ENCODE results near the gene PICK1. TPM values are rescaled to one million over a fixed set of nuclear protein-coding genes. Genes with fewer than 3 reads are reported as not detected.

PICK1 gene
- total RNA-seq, 1 donor from 2014 or later = 22.9 TPM

DNA sequence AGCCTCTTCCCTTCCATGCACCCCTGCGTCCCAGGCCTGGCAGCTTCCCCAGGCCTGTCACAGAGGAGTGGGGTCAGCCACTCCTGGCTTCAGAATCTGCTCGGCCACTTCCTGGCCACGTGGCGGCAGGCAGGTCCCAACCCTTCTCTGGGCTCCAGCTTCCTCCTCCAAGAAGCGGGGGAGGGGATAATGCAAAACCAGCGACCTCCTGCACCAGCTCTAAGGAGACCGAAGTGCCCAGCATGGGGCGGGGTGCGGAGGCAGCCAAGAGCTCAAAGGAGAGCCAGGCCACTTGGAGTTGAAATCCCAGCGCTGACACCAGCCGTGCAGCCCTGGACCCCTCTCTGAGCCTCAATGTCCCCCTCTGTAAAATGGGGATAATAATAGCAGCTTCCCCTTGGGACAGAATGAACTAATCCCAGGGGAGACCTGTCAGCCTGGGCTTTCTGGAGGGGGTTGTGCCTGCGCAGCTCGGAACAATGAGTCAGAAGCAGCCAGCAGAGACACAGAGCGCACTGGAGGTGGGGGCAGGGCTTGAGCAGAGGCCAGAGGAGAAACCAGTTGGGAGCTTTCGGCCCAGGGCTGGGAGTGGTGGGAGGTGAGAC is 22.8 kb upstream of the PICK1 start:
- FAIRE-seq = peak; percentile 32

DNA sequence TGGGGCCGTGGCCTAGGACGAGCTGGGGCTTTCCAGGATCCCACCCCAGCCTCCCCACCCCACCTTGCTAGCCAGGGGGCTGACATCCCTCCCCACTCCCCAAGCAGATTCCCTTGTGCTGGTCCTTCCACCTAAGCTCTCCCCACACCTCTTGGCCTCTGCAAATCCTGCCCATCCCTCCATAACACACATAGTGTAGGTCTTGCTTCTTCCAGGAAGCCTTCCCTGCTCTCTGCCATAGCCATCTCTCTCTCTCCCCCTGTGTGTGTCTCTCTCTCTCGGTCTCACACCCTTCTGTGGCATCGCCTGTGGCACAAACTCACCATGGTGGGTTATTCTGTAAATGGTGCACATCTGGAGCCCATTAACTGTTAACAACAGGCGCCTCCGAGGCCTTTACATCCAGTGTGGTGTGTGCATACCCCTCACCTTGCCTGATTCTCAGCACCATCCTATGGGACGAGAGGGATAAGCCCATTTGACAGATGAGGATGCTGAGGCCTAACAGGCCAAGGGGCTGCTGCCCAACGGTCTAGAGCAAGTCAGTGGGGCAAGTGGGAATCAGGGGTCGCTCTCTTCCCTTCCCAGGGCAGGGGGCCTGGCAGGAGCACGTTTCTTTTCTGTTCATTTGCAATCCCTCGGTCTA is 22.2 kb upstream of the PICK1 start:
- no peak for TF ChIP-seq EZH2 (IDR thresholded peaks at IDR 0.05; ENCODE audit: insufficient read depth, low read length)
- TF ChIP-seq, protein P1, sequence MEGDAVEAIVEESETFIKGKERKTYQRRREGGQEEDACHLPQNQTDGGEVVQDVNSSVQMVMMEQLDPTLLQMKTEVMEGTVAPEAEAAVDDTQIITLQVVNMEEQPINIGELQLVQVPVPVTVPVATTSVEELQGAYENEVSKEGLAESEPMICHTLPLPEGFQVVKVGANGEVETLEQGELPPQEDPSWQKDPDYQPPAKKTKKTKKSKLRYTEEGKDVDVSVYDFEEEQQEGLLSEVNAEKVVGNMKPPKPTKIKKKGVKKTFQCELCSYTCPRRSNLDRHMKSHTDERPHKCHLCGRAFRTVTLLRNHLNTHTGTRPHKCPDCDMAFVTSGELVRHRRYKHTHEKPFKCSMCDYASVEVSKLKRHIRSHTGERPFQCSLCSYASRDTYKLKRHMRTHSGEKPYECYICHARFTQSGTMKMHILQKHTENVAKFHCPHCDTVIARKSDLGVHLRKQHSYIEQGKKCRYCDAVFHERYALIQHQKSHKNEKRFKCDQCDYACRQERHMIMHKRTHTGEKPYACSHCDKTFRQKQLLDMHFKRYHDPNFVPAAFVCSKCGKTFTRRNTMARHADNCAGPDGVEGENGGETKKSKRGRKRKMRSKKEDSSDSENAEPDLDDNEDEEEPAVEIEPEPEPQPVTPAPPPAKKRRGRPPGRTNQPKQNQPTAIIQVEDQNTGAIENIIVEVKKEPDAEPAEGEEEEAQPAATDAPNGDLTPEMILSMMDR (IDR thresholded peaks at IDR 0.05; ENCODE audit: insufficient read depth, low read depth, low read length) = no peak
- Histone ChIP-seq H3K79me2 (ENCODE audit: insufficient read depth, low read length) (no peaks in the 10 kb centered on the region), H4K20me1 (ENCODE audit: insufficient read depth, low read length) (no peaks in the 10 kb centered on the region), H3K27ac (ENCODE audit: low read depth, low read length) (peak overlapping the region; percentile 71), H3K9me3 (ENCODE audit: insufficient read depth, low read depth, low read length) (no peaks in the 10 kb centered on the region), H3K9ac (ENCODE audit: low read length) (peak overlapping the region; percentile 49), H2AFZ (ENCODE audit: low read depth, low read length) (peak overlapping the region; percentile 58), H3K4me1 (ENCODE audit: insufficient read depth, low read length) (peaks cover 42% of the 10 kb centered on the region), H3K36me3 (ENCODE audit: insufficient read depth, low read length) (no peaks in the 10 kb centered on the region), H3K4me3 (ENCODE audit: insufficient read depth, low read depth, low read length) (no peak overlapping the region), H3K4me2 (ENCODE audit: low read length) (peak overlapping the region; percentile 69), H3K27me3 (ENCODE audit: insufficient read depth, low read length) (no peaks in the 10 kb centered on the region)
- H3K4me1 Mint-ChIP-seq (ENCODE audit: low read depth, unreplicated experiment) = peaks cover 28% of the 10 kb centered on the region
- H3K9me3 Mint-ChIP-seq (ENCODE audit: unreplicated experiment) = no peaks in the 10 kb centered on the region
- H3K36me3 Mint-ChIP-seq (ENCODE audit: low read depth, unreplicated experiment) = no peaks in the 10 kb centered on the region
- FAIRE-seq (no peak), DNase-seq (ENCODE audit: low read depth) (no peak)
- no peaks in the 10 kb centered on the region for H3K27me3 Mint-ChIP-seq (ENCODE audit: low read depth, unreplicated experiment)
- H3K27ac Mint-ChIP-seq (ENCODE audit: unreplicated experiment) = peak overlapping the region; percentile 55
- H3K4me3 Mint-ChIP-seq (ENCODE audit: unreplicated experiment) = no peak overlapping the region

More for the DNA sequence above, 22.8 kb upstream of the PICK1 start:
- H3K36me3 Mint-ChIP-seq (ENCODE audit: low read depth, unreplicated experiment) = no peaks in the 10 kb centered on the region
- Histone ChIP-seq H3K79me2 (ENCODE audit: insufficient read depth, low read length) (no peaks in the 10 kb centered on the region), H2AFZ (ENCODE audit: low read depth, low read length) (peak overlapping the region; percentile 67), H4K20me1 (ENCODE audit: insufficient read depth, low read length) (no peaks in the 10 kb centered on the region), H3K36me3 (ENCODE audit: insufficient read depth, low read length) (no peaks in the 10 kb centered on the region), H3K27ac (ENCODE audit: low read depth, low read length) (peak overlapping the region; percentile 71), H3K4me1 (ENCODE audit: insufficient read depth, low read length) (peaks cover 42% of the 10 kb centered on the region), H3K9ac (ENCODE audit: low read length) (peak overlapping the region; percentile 66), H3K27me3 (ENCODE audit: insufficient read depth, low read length) (no peaks in the 10 kb centered on the region), H3K4me2 (ENCODE audit: low read length) (peak overlapping the region; percentile 69), H3K4me3 (ENCODE audit: insufficient read depth, low read depth, low read length) (no peak overlapping the region), H3K9me3 (ENCODE audit: insufficient read depth, low read depth, low read length) (no peaks in the 10 kb centered on the region)
- TF ChIP-seq EZH2 (IDR thresholded peaks at IDR 0.05; ENCODE audit: insufficient read depth, low read length) = no peak
- TF ChIP-seq, protein P1 (IDR thresholded peaks at IDR 0.05; ENCODE audit: insufficient read depth, low read depth, low read length) = no peak
- DNase-seq (ENCODE audit: low read depth) = peak; percentile 86
- peak overlapping the region; percentile 26 for H3K27ac Mint-ChIP-seq (ENCODE audit: unreplicated experiment)
- peaks cover 28% of the 10 kb centered on the region for H3K4me1 Mint-ChIP-seq (ENCODE audit: low read depth, unreplicated experiment)
- H3K27me3 Mint-ChIP-seq (ENCODE audit: low read depth, unreplicated experiment) = no peaks in the 10 kb centered on the region
- H3K9me3 Mint-ChIP-seq (ENCODE audit: unreplicated experiment) = no peaks in the 10 kb centered on the region
- H3K4me3 Mint-ChIP-seq (ENCODE audit: unreplicated experiment) = no peak overlapping the region

DNA sequence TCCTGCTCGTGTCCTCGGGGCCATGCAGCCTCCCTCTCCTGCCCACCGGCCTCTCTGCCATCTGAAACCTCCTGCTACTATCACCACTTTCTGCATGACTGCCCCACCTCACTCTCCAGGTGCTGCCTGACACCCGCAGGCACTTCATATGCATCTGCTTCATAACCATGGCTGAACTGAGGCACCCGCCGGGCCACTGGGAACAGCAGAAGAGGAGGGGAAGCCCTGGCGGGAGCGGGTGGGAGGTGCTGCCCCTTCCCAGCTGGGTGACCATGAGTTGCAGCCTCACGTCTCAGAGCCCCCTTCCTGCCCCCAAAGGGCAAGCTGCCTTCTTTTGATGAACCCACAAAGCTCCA is 21.7 kb upstream of the PICK1 start:
- H3K4me3 Mint-ChIP-seq (ENCODE audit: unreplicated experiment) = no peak overlapping the region
- no peak overlapping the region for H3K27ac Mint-ChIP-seq (ENCODE audit: unreplicated experiment)
- DNase-seq (ENCODE audit: low read depth) (no peak), FAIRE-seq (no peak)
- peaks cover 37% of the 10 kb centered on the region for H3K4me1 ChIP-seq (ENCODE audit: insufficient read depth, low read length)
- peaks cover 26% of the 10 kb centered on the region for H3K4me1 Mint-ChIP-seq (ENCODE audit: low read depth, unreplicated experiment)
- no peaks in the 10 kb centered on the region for H4K20me1 ChIP-seq (ENCODE audit: insufficient read depth, low read length)
- TF ChIP-seq EZH2 (IDR thresholded peaks at IDR 0.05; ENCODE audit: insufficient read depth, low read length) = no peak
- TF ChIP-seq, protein P1 (IDR thresholded peaks at IDR 0.05; ENCODE audit: insufficient read depth, low read depth, low read length) = no peak
- no peak overlapping the region for H3K4me2 ChIP-seq (ENCODE audit: low read length)
- H3K79me2 ChIP-seq (ENCODE audit: insufficient read depth, low read length) = no peaks in the 10 kb centered on the region
- no peak overlapping the region for H3K9ac ChIP-seq (ENCODE audit: low read length)
- H3K9me3 Mint-ChIP-seq (ENCODE audit: unreplicated experiment) = no peaks in the 10 kb centered on the region
- no peak overlapping the region for H3K27ac ChIP-seq (ENCODE audit: low read depth, low read length)
- H3K27me3 Mint-ChIP-seq (ENCODE audit: low read depth, unreplicated experiment) = no peaks in the 10 kb centered on the region
- no peaks in the 10 kb centered on the region for H3K27me3 ChIP-seq (ENCODE audit: insufficient read depth, low read length)
- H3K36me3 Mint-ChIP-seq (ENCODE audit: low read depth, unreplicated experiment) = no peaks in the 10 kb centered on the region
- H3K4me3 ChIP-seq (ENCODE audit: insufficient read depth, low read depth, low read length) = no peak overlapping the region
- H2AFZ ChIP-seq (ENCODE audit: low read depth, low read length) = no peak overlapping the region
- no peaks in the 10 kb centered on the region for H3K9me3 ChIP-seq (ENCODE audit: insufficient read depth, low read depth, low read length)
- no peaks in the 10 kb centered on the region for H3K36me3 ChIP-seq (ENCODE audit: insufficient read depth, low read length)

All from astrocyte (in vitro differentiated cells and primary cell).